GM23338 (cell line): ENCODE results near the gene SHLD2. TPM values are rescaled to one million over a fixed set of nuclear protein-coding genes. Genes with fewer than 3 reads are reported as not detected.
"Not testable (repeated sequence)": the region's sequence is repeated elsewhere in the genome, so short reads cannot be mapped to it uniquely, and the experiment has no call there.

Source experiments
- ATAC-seq: fragments of 200-7000 bp; cut with Tn5 transposase; 3 replicates; pipeline ENCODE4 v1.9.1; 2020
- DNase-seq: peaks from one replicate; pipeline ENCODE4 v3.0.0-alpha.2; 2015; ENCODE audit warnings: low spot score
- H2AFZ ChIP-seq: fragments of 200-600 bp; sonication (generic); 2 replicates; pipeline ENCODE4 v1.8.0; 2016; ENCODE audit warnings: antibody characterized with exemption, mild to moderate bottlenecking, moderate library complexity
- H3F3A ChIP-seq: fragments of 200-600 bp; sonication (generic); replicated peaks from 2 replicates; pipeline ENCODE4 v1.8.0; 2017; ENCODE audit warnings: antibody characterized with exemption, mixed run types, low read depth
- H3K27ac ChIP-seq: fragments of 200-600 bp; sonication (generic); 2 replicates; pipeline ENCODE4 v1.6.1; 2016; ENCODE audit warnings: low read depth
- H3K27me3 ChIP-seq: fragments of 200-600 bp; sonication (generic); 2 replicates; pipeline ENCODE4 v1.8.0; 2016; ENCODE audit warnings: mild to moderate bottlenecking, mixed run types, moderate library complexity; ENCODE audit not compliant: insufficient read depth
- H3K36me3 ChIP-seq: fragments of 200-600 bp; sonication (generic); 2 replicates; pipeline ENCODE4 v1.8.0; 2016; ENCODE audit warnings: mild to moderate bottlenecking; ENCODE audit not compliant: insufficient read depth
- H3K4me1 ChIP-seq: fragments of 200-600 bp; sonication (generic); 2 replicates; pipeline ENCODE4 v1.8.0; 2016; ENCODE audit warnings: mild to moderate bottlenecking, moderate library complexity; ENCODE audit not compliant: insufficient read depth
- H3K4me2 ChIP-seq: fragments of 200-600 bp; sonication (generic); 2 replicates; pipeline ENCODE4 v1.7.1; 2017; ENCODE audit warnings: mixed run types
- H3K4me3 ChIP-seq: fragments of 200-600 bp; sonication (generic); 2 replicates; pipeline ENCODE4 v1.6.1; 2016; ENCODE audit warnings: mixed run types
- H3K79me2 ChIP-seq: fragments of 200-600 bp; sonication (generic); replicated peaks from 2 replicates; pipeline ENCODE4 v1.8.0; 2017; ENCODE audit warnings: mild to moderate bottlenecking; ENCODE audit not compliant: insufficient read depth
- H3K9me2 ChIP-seq: fragments of 200-600 bp; sonication (generic); 2 replicates; pipeline ENCODE4 v1.8.0; 2017; ENCODE audit not compliant: insufficient read depth
- H4K20me1 ChIP-seq: fragments of 200-600 bp; sonication (generic); replicated peaks from 2 replicates; pipeline ENCODE4 v1.8.0; 2017; ENCODE audit warnings: mild to moderate bottlenecking; ENCODE audit not compliant: insufficient read depth
- H3K27ac Mint-ChIP-seq: 2 replicates; pipeline ENCODE4 v1.8.0; 2020; ENCODE audit warnings: inconsistent platforms, mild to moderate bottlenecking, moderate library complexity, mixed read lengths
- H3K27me3 Mint-ChIP-seq: 3 replicates; pipeline ENCODE4 v1.8.0; 2022; ENCODE audit warnings: low read depth, mild to moderate bottlenecking, moderate library complexity, mixed read lengths, inconsistent platforms; ENCODE audit not compliant: insufficient read depth, poor library complexity
- H3K36me3 Mint-ChIP-seq: 3 replicates; pipeline ENCODE4 v1.8.0; 2021; ENCODE audit warnings: low read depth, mild to moderate bottlenecking, inconsistent platforms, moderate library complexity, mixed read lengths
- H3K4me1 Mint-ChIP-seq: 3 replicates; pipeline ENCODE4 v1.8.0; 2020; ENCODE audit warnings: mild to moderate bottlenecking, inconsistent platforms, mixed read lengths
- H3K4me3 Mint-ChIP-seq: 3 replicates; pipeline ENCODE4 v1.8.0; 2021; ENCODE audit warnings: moderate library complexity, mild to moderate bottlenecking, inconsistent platforms, mixed read lengths
- H3K9me3 Mint-ChIP-seq: 3 replicates; pipeline ENCODE4 v1.8.0; 2020; ENCODE audit warnings: moderate library complexity, mild to moderate bottlenecking, inconsistent platforms, mixed read lengths
- CREB1 ChIP-seq: fragments of 250-450 bp; sonication (Bioruptor Pico); IDR thresholded peaks from 2 replicates; pipeline ENCODE4 v1.5.0; 2020; ENCODE audit warnings: low read depth, mild to moderate bottlenecking, moderate library complexity
- ETS1 ChIP-seq: IDR thresholded peaks from 2 replicates; pipeline ENCODE4 v1.6.1; 2016; ENCODE audit warnings: antibody characterized with exemption
- EZH2phosphoT487 ChIP-seq: fragments of 200-600 bp; sonication (generic); IDR thresholded peaks from one replicate; pipeline ENCODE4 v1.8.1; 2018; ENCODE audit warnings: antibody characterized with exemption; ENCODE audit not compliant: unreplicated experiment
- JUNB ChIP-seq: IDR thresholded peaks from one replicate; pipeline ENCODE4 v1.6.1; 2016; ENCODE audit warnings: antibody characterized with exemption; ENCODE audit not compliant: unreplicated experiment
- NANOG ChIP-seq: IDR thresholded peaks from 2 replicates; pipeline ENCODE4 v1.6.1; 2016; ENCODE audit warnings: antibody characterized with exemption, borderline replicate concordance
- POLR2AphosphoS5 ChIP-seq: IDR thresholded peaks from 2 replicates; pipeline ENCODE4 v1.6.1; 2016; ENCODE audit warnings: antibody characterized with exemption, low read depth
- REST ChIP-seq: IDR thresholded peaks from one replicate; pipeline ENCODE4 v1.6.1; 2018; ENCODE audit warnings: antibody characterized with exemption; ENCODE audit not compliant: unreplicated experiment
- STAT1 ChIP-seq: IDR thresholded peaks from one replicate; pipeline ENCODE4 v1.6.1; 2016; ENCODE audit warnings: antibody characterized with exemption; ENCODE audit not compliant: unreplicated experiment
- ZNF331 ChIP-seq: fragments of 250-450 bp; sonication (Bioruptor Pico); IDR thresholded peaks from 2 replicates; pipeline ENCODE4 v1.5.0; 2020; ENCODE audit warnings: low read depth, mild to moderate bottlenecking, moderate library complexity
- polyA plus RNA-seq: library from polyadenylated mRNA; unstranded; fragments of >200 nt; fragmentation: Nextera tagmentation; extraction: Ambion mirVana; gene quantifications from 2 replicates; pipeline ENCODE4 v1.2.1, GENCODE V29; 2016
- total RNA-seq: library from RNA; depleted of rRNA; stranded (reverse); fragments of >200 nt; shearing (Covaris generic); gene quantifications from 2 replicates; pipeline ENCODE4 v1.2.3, GENCODE V29; 2014

The SHLD2 gene
- total and polyA plus RNA-seq, 2 experiments from 2014 or later, result 13.9 to 34.2 TPM

- TF ChIP-seq ETS1, result no peak
- no peak for TF ChIP-seq CREB1
- no peak for TF ChIP-seq STAT1
- no peak for TF ChIP-seq REST
- TF ChIP-seq NANOG, result no peak
- TF ChIP-seq JUNB, result no peak
- TF ChIP-seq ZNF331, result no peak
- no peak for TF ChIP-seq POLR2AphosphoS5
- no peak for TF ChIP-seq EZH2phosphoT487
These were observed 10.6 kb downstream of the SHLD2 start (continued) for GRCh38 chr10:87105446-87106124.

GRCh38 chr10:87118122-87118521 is 23.1 kb downstream of the SHLD2 start:
- not testable (repeated sequence) for H3K4me3 Mint-ChIP-seq, H3K4me2 ChIP-seq, H3K36me3 ChIP-seq, H3K27me3 ChIP-seq, H3K9me2 ChIP-seq, H3K27ac ChIP-seq, H3K9me3 Mint-ChIP-seq, H3K4me3 ChIP-seq, ATAC-seq, H3K27ac Mint-ChIP-seq, H3K4me1 ChIP-seq, H3K79me2 ChIP-seq, H4K20me1 ChIP-seq, H3F3A ChIP-seq, DNase-seq, H2AFZ ChIP-seq, H3K27me3 Mint-ChIP-seq, H3K4me1 Mint-ChIP-seq
- H3K36me3 Mint-ChIP-seq, result peaks cover 11% of the 10 kb centered on the region; the same call in 2 of the 3 replicates

- ATAC-seq, result not testable (repeated sequence)
These were observed 24.0 kb downstream of the SHLD2 start for GRCh38 chr10:87119029-87119428.

GRCh38 chr10:87123351-87123750 is 28.3 kb downstream of the SHLD2 start:
- H3K4me2 ChIP-seq, H3K27ac Mint-ChIP-seq, ATAC-seq, DNase-seq, H3K4me1 Mint-ChIP-seq, H3K9me2 ChIP-seq, H2AFZ ChIP-seq, H3K27me3 ChIP-seq, H3F3A ChIP-seq, H3K4me3 ChIP-seq, H3K27ac ChIP-seq, H3K4me1 ChIP-seq, H4K20me1 ChIP-seq, H3K36me3 ChIP-seq, H3K27me3 Mint-ChIP-seq, H3K9me3 Mint-ChIP-seq, H3K79me2 ChIP-seq, H3K36me3 Mint-ChIP-seq, H3K4me3 Mint-ChIP-seq: not testable (repeated sequence)

More at GRCh38 chr10:87119029-87119428, 24.0 kb downstream of the SHLD2 start:
- not testable (repeated sequence) for DNase-seq, H3K79me2 ChIP-seq, H3K4me1 Mint-ChIP-seq, H3F3A ChIP-seq, H2AFZ ChIP-seq, H3K4me2 ChIP-seq, H3K4me3 ChIP-seq, H3K9me2 ChIP-seq, H3K4me1 ChIP-seq, H3K9me3 Mint-ChIP-seq, H4K20me1 ChIP-seq, H3K36me3 ChIP-seq, H3K36me3 Mint-ChIP-seq, H3K27me3 ChIP-seq, H3K27ac ChIP-seq, H3K27me3 Mint-ChIP-seq, H3K27ac Mint-ChIP-seq, H3K4me3 Mint-ChIP-seq

GRCh38 chr10:87127048-87127447 is 32.0 kb downstream of the SHLD2 start:
- H3K27ac Mint-ChIP-seq, H3K9me2 ChIP-seq, H3K4me3 ChIP-seq, H3K36me3 Mint-ChIP-seq, H3K4me3 Mint-ChIP-seq, ATAC-seq, H3K79me2 ChIP-seq, H3K4me2 ChIP-seq, DNase-seq, H2AFZ ChIP-seq, H3K27me3 Mint-ChIP-seq, H3K9me3 Mint-ChIP-seq, H3K36me3 ChIP-seq, H3K4me1 Mint-ChIP-seq, H3F3A ChIP-seq, H3K27me3 ChIP-seq, H4K20me1 ChIP-seq, H3K27ac ChIP-seq, H3K4me1 ChIP-seq: not testable (repeated sequence)
